GM12864 (cell line): ENCODE results near the gene SPSB1.
"Not testable (repeated sequence)": the region's sequence is repeated elsewhere in the genome, so short reads cannot be mapped to it uniquely, and the experiment has no call there.

Experiments used
- DNase-seq: peaks from one replicate; pipeline ENCODE4 v3.0.0-alpha.2; 2011; ENCODE audit warnings: low read depth
- H3K4me3 ChIP-seq: 2 replicates; pipeline ENCODE4 v1.5.1; 2011; ENCODE audit warnings: mild to moderate bottlenecking, low read depth, low read length, control low read depth
- TF ChIP-seq, protein P1 (sequence below): IDR thresholded peaks from 2 replicates; pipeline ENCODE4 v1.5.1; 2011; ENCODE audit warnings: low read depth, mild to moderate bottlenecking, moderate library complexity, low read length, control low read depth, inconsistent platforms; ENCODE audit errors: missing control alignments

Gene SPSB1

DNA sequence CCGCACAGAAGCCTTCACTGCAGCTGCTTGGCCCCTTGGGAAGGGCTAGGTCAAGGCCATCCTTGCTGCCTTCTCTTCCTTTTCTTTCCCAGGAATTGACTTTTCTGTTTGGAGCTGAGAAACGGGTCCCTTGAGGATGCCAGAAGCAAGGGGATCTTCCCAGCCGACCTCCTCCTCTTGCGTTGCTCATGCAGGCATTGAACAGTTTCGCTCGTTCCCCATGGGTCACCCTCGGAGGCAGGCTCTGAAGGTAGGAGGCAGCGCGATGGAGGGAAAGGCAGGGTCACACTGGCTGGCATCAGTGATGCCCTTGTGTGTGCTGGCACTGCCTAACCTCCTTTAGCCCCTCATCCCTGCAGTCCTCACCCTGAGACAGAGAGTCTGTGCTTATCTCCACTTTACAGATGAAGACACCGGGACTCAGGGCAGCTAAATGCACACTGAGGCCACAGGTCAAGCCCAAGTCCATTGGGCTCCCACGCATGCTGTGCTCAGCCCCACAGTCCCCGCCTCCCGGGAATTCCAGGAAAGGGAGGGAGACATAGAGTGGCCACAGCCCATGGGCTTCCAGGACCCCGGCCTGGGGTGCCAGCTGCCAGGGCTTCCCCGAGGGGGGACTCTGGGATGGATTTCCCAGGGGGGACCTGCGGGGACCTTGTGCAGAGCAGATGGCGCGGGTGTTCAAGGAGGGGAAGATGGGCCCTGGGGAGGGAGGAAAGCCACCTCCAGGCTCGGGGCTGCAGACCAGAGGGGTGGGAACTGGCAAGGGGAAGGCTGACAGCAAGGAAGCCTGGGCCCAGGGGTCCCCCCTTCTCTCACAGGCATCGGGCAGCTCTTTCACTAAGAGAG lies 90.2 kb downstream of the SPSB1 start:
- no peak for DNase-seq
- no peak overlapping the region for H3K4me3 ChIP-seq
- TF ChIP-seq, protein P1, sequence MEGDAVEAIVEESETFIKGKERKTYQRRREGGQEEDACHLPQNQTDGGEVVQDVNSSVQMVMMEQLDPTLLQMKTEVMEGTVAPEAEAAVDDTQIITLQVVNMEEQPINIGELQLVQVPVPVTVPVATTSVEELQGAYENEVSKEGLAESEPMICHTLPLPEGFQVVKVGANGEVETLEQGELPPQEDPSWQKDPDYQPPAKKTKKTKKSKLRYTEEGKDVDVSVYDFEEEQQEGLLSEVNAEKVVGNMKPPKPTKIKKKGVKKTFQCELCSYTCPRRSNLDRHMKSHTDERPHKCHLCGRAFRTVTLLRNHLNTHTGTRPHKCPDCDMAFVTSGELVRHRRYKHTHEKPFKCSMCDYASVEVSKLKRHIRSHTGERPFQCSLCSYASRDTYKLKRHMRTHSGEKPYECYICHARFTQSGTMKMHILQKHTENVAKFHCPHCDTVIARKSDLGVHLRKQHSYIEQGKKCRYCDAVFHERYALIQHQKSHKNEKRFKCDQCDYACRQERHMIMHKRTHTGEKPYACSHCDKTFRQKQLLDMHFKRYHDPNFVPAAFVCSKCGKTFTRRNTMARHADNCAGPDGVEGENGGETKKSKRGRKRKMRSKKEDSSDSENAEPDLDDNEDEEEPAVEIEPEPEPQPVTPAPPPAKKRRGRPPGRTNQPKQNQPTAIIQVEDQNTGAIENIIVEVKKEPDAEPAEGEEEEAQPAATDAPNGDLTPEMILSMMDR: no peak

DNA sequence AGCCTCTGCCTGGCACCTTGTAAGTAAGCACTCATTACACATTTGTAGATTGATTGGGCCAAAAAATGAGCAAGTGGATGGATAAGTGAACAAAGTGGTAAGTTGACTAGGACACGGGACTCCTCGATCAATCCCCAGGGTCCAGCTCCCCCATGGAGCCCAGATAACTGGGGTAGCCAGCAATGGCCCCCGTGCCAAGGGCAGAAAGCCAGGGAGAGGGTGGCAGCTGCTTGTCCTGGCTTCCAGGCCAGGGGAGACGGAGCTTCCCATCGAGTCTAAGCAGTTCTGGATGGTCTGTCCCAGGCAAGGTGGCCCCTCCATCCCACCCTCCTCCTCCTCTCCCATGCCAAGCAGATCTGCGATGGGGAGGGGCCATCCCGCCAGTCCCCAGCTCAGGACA lies 91.4 kb downstream of the SPSB1 start:
- TF ChIP-seq, protein P1: no peak
- no peak for DNase-seq
- H3K4me3 ChIP-seq: no peak overlapping the region

DNA sequence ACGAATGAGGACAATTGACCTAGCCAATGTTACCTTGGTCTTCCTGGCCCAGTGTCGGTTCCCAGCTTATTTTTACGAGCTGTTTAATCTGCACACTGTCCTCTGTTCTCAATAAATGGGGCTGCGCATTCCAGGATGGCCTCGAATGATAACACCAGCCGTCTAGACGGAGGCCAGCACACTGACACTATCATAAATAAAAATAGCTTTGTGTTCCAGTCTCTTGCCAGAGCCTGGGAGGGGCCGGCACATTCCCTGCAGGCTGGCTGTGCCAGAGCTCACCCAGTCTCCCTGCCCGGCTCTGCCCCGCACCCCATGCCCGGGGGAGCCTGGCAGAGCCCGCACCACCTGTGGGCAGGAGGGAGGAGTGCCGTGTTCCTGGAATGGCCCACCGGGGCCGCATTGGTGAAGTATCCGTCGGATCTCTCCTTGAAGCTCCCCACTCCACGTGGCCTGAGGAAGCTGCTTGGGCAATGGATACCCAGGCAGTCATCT lies 92.1 kb downstream of the SPSB1 start:
- TF ChIP-seq, protein P1: no peak
- DNase-seq: no peak
- no peak overlapping the region for H3K4me3 ChIP-seq

DNA sequence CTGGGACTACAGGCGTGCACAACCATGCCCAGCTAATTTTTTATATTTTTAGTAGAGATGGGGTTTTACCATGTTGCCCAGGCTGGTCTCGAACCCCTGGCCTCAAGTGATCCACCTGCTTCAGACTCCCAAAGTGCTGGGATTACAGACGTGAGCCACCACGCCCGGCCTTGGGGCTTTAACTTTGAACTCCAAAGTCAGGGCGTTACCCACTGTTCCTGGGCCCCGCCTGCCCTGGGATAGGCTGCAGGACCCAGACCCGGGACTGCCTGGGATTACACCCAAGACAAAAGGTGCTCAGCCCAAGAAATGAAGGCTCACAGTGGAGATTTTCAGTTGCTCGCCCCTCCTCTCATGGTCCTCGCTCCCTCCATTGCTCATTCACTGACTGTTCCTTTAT lies 92.7 kb downstream of the SPSB1 start:
- H3K4me3 ChIP-seq, DNase-seq: not testable (repeated sequence)

DNA sequence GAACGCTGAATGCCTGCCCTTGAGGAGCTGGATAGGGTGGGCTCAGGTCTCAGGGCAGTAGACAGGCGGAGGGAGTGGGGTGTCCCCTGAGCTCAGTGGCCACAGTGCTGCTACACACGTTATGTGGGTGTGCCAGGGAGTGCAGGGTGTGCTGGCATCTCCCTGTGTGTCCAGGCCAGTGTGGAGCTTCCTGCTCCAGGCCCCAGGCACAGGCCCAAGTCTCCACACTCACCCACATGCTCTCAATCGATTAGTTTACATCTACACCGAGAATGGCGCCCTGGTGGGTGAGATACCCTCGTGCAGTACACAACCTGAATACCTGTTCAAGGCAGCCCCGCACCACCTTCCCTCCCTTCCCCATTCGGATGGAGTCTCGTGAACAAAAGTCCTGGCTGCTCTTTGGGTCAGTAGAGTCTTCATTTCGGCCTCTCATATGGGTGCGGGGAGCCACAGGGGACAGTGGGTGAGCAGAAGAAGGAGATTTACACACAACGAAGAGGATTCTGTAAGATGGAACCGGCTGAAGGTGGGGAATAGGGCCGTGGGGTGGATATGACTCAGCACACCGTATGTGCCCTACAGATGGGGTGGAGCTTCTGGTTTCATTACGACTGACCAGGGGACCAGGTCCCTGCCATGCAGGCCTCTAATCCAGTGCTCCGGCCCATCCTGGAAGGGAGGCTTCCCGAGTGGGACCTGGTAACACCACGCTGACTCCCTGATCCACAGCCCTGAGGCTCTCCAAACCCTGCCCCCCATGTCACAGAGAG lies 93.3 kb downstream of the SPSB1 start:
- no peak overlapping the region for H3K4me3 ChIP-seq
- TF ChIP-seq, protein P1: no peak
- no peak for DNase-seq

DNA sequence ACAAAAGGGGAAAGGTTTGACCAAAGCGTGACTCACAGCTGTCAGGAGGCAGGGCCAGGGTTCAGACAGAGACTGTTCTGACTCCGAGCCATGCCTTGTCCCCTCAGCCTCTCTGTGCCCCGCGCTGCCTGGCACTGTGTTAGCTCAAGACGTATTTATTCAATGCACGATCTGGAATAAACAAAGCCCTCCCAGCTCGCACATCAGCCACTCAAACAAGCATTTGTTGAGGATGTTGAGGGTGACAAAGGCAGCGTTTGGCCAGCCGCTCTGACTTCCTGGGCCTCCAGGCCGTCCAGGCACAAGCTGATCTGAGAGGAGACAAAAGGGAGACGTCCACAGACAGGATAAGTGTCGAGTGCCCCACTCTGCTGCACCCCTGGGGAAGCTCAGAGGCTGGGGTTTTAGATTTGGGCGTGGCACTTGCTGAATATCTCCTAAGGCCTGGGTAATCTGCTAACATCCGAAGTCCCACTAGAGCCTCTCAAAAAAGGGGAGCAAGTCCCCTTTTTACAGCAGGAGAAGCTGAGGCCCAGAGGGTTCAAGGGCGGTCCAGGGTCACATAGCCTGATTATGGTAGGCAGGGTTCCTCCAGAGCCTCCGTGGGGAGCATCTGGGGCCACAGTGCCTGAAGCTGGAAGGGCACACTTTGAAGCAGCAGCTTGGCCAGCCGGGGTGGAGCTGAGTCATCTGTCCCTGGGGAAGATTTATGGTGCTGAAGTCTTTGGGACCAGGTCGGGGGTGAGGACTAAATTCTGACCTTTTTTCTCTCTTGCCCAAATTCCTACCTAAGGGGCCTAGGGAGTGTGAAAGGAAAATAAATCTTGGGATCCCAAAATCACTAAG lies 95.9 kb downstream of the SPSB1 start:
- TF ChIP-seq, protein P1: no peak
- no peak for DNase-seq
- H3K4me3 ChIP-seq: no peak overlapping the region

DNA sequence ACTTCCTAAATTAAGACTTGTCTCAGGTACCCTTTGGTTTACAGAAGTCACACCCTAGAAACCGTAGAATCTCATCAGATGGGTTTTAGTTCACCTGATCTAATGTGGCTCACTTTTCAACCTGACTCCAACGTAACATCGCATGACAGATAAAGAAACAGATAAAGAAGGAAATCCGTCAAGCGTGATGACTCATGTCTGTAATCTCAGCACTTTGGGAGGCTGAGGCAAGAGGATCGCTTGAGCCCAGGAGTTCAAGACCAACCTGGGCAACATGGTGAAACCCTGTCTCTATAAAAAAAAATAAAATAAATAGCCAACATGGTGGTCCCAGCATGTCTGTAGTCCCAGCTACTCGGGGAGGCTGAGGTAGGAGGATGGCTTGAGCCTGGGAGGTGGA lies 97.3 kb downstream of the SPSB1 start:
- no peak for DNase-seq
- TF ChIP-seq, protein P1: no peak
- no peak overlapping the region for H3K4me3 ChIP-seq
